GM23338 (cell line): ENCODE data around the gene NPM3.

Experiments used
- EZH2 ChIP-seq: fragments of 200-600 bp; sonication (generic); IDR thresholded peaks from one replicate; pipeline ENCODE4 v1.8.0; 2017; ENCODE audit warnings: antibody characterized with exemption, mild to moderate bottlenecking, low read depth; ENCODE audit not compliant: unreplicated experiment
- EZH2phosphoT487 ChIP-seq: fragments of 200-600 bp; sonication (generic); IDR thresholded peaks from one replicate; pipeline ENCODE4 v1.8.1; 2018; ENCODE audit warnings: antibody characterized with exemption; ENCODE audit not compliant: unreplicated experiment
- POLR2AphosphoS5 ChIP-seq: IDR thresholded peaks from 2 replicates; pipeline ENCODE4 v1.6.1; 2016; ENCODE audit warnings: antibody characterized with exemption, low read depth
- TF ChIP-seq, protein P1 (sequence below), 2 experiments: fragments of 200-600 bp in 1 of 2; sonication (generic) in 1 of 2; conservative IDR thresholded peaks; 2 replicates each; pipeline versions ENCODE4 v1.5.1 to v1.6.1; 2016 to 2017; ENCODE audit warnings: antibody characterized with exemption in 2 of 2, low read depth in 2 of 2, mild to moderate bottlenecking in 2 of 2, moderate library complexity in 1 of 2

DNA sequence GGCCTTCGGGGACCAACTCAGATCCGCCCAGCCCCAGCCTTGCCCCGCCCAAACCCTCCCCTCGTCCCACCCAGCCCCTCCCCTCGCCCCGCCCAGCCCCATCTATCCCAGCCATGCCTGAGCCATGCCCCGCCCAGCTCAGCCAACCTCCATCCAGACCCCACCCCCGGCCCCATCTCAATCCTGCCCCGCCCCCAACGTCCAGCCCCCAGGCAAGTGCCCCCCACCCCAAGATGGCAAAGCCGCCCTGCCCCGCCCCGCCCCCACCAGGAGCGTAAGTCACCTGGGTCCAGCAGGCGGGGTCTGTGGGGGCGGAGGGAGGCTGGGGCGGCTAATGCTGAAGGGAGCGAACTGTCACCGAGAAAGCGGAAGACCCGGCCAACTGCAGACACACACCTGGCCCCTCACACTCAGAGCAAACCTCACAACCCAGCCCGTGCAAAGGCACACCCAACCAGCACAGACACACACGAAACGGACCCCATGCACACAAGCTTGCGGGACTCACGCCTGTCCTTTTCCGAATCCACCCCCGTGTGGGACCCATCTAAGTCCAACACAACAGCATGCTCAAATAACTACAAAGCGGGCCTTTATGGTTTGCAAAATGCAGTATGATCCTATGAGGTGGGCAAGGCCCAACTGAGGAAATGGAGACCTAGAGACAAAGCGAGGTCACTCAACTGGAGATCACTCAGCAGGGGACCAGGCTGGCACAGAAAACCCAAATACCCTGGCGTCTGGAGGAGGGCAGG lies 46.5 kb upstream of the NPM3 start:
- TF ChIP-seq, protein P1, sequence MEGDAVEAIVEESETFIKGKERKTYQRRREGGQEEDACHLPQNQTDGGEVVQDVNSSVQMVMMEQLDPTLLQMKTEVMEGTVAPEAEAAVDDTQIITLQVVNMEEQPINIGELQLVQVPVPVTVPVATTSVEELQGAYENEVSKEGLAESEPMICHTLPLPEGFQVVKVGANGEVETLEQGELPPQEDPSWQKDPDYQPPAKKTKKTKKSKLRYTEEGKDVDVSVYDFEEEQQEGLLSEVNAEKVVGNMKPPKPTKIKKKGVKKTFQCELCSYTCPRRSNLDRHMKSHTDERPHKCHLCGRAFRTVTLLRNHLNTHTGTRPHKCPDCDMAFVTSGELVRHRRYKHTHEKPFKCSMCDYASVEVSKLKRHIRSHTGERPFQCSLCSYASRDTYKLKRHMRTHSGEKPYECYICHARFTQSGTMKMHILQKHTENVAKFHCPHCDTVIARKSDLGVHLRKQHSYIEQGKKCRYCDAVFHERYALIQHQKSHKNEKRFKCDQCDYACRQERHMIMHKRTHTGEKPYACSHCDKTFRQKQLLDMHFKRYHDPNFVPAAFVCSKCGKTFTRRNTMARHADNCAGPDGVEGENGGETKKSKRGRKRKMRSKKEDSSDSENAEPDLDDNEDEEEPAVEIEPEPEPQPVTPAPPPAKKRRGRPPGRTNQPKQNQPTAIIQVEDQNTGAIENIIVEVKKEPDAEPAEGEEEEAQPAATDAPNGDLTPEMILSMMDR (conservative IDR thresholded peaks at IDR 0.05; ENCODE audit: low read depth in 2 of 2) = no peak
- no peak for TF ChIP-seq POLR2AphosphoS5
- no peak for TF ChIP-seq EZH2
- no peak for TF ChIP-seq EZH2phosphoT487
